Measurements from ENCODE around the gene ADAMTSL4. TPM values are rescaled to one million over a fixed set of nuclear protein-coding genes. Genes with fewer than 3 reads are reported as not detected.
"Not testable (repeated sequence)": the region's sequence is repeated elsewhere in the genome, so short reads cannot be mapped to it uniquely, and the experiment has no call there.

ADAMTSL4 gene
- total and polyA plus RNA-seq, 4 donors = 23.2 to 104 (median 48.0) TPM

DNA sequence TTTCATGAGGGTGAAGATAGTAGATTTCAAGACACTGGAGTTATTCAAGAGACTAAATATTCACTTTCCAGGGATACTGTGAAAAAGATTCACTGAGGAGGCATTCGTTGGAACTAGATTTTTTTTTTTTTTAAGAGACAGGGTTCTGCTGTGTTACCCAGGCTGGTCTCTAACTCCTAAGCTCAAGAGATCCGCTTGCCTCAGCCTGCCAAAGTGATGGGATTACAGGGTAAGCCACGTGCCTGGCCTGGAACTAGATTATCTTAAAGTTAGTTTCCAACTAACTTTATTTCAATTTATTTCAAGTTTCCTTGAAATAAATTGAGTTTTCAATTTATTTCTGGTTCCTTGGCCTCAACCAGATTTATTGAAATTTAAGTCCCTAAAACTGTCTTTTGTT lies 54.5 kb downstream of the ADAMTSL4 start:
- Histone ChIP-seq H3K9ac (ENCODE audit: insufficient read depth in 1 of 2, low read length in 2 of 2) (no peak overlapping the region), H3K36me3 (ENCODE audit: control insufficient read depth in 4 of 4, insufficient read depth in 4 of 4, low read length in 4 of 4) (peaks cover 0 to 6% (median 0%) of the 10 kb centered on the region in 4 donors), H3K4me1 (ENCODE audit: control insufficient read depth in 5 of 5, insufficient read depth in 5 of 5, low read length in 5 of 5) (peaks cover 0 to 10% (median 0%) of the 10 kb centered on the region in 5 donors), H3K27ac (ENCODE audit: low read depth in 1 of 2, low read length in 1 of 2) (no peak overlapping the region), H3K27me3 (ENCODE audit: control insufficient read depth in 3 of 3, insufficient read depth in 3 of 3, low read length in 2 of 3) (no peaks in the 10 kb centered on the region), H3K9me3 (ENCODE audit: control insufficient read depth in 4 of 4, insufficient read depth in 3 of 4, low read length in 3 of 4) (no peaks in the 10 kb centered on the region), H3K4me3 (no peak overlapping the region)
- TF ChIP-seq, protein P1, sequence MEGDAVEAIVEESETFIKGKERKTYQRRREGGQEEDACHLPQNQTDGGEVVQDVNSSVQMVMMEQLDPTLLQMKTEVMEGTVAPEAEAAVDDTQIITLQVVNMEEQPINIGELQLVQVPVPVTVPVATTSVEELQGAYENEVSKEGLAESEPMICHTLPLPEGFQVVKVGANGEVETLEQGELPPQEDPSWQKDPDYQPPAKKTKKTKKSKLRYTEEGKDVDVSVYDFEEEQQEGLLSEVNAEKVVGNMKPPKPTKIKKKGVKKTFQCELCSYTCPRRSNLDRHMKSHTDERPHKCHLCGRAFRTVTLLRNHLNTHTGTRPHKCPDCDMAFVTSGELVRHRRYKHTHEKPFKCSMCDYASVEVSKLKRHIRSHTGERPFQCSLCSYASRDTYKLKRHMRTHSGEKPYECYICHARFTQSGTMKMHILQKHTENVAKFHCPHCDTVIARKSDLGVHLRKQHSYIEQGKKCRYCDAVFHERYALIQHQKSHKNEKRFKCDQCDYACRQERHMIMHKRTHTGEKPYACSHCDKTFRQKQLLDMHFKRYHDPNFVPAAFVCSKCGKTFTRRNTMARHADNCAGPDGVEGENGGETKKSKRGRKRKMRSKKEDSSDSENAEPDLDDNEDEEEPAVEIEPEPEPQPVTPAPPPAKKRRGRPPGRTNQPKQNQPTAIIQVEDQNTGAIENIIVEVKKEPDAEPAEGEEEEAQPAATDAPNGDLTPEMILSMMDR (IDR thresholded peaks at IDR 0.05; ENCODE audit: control extremely low read depth, extremely low read depth) = no peak
- DNase-seq (no peak), ATAC-seq (ENCODE audit: insufficient read depth, low FRiP score) (no peak)
- WGBS, 2 donors = 90 to 94% methylated on average over 3 of the region's 3 CpGs

DNA sequence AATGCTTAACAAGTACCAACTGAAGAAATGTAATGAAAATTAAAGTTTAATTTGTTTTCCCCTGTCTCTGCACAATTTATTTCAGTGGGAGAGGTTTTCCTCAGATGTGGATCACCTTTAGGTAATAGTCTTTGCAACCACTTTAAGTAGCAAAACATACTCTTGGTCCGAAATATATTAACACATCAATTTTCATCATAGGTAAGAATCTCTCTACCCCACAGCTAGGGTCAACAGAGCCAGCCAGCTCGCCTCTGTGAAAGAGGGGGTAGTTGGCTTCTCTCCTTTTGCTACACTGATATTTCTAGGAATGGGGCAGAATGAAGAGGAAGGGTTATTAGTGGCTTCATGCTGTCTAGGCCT lies 55.0 kb downstream of the ADAMTSL4 start:
- Histone ChIP-seq H3K27me3 (ENCODE audit: control insufficient read depth in 3 of 3, insufficient read depth in 3 of 3, low read length in 2 of 3) (no peaks in the 10 kb centered on the region), H3K4me1 (ENCODE audit: control insufficient read depth in 5 of 5, insufficient read depth in 5 of 5, low read length in 5 of 5) (peaks cover 0 to 10% (median 0%) of the 10 kb centered on the region in 5 donors), H3K27ac (ENCODE audit: low read depth in 1 of 2, low read length in 1 of 2) (peak overlapping the region; percentile 85 to 87), H3K4me3 (no peak overlapping the region), H3K9ac (ENCODE audit: insufficient read depth in 1 of 2, low read length in 2 of 2) (no peak overlapping the region), H3K9me3 (ENCODE audit: control insufficient read depth in 4 of 4, insufficient read depth in 3 of 4, low read length in 3 of 4) (no peaks in the 10 kb centered on the region), H3K36me3 (ENCODE audit: control insufficient read depth in 4 of 4, insufficient read depth in 4 of 4, low read length in 4 of 4) (peaks cover 0 to 6% (median 2%) of the 10 kb centered on the region in 4 donors)
- ATAC-seq (ENCODE audit: insufficient read depth, low FRiP score) (no peak), DNase-seq (no peak)
- WGBS, 2 donors = 95 to 97% methylated on average over 2 of the region's 2 CpGs
- TF ChIP-seq, protein P1 (IDR thresholded peaks at IDR 0.05; ENCODE audit: control extremely low read depth, extremely low read depth) = no peak

DNA sequence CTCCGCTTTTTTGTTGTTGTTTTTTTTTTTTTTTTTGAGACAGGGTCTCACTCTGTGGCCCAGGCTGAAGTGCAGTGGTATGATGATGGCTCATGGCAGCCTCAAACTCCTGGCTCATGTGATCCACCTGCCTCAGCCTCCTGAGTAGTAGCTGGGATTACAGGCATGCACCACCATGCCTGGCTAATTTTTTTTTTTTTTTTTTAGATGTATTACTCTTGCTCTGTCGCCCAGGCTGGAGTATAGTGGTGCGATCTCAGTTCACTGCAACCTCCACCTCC lies 56.2 kb downstream of the ADAMTSL4 start:
- not testable (repeated sequence) for H3K9me3 ChIP-seq (ENCODE audit: control insufficient read depth in 4 of 4, insufficient read depth in 3 of 4, low read length in 3 of 4); H3K9ac ChIP-seq (ENCODE audit: insufficient read depth in 1 of 2, low read length in 2 of 2); DNase-seq; H3K27me3 ChIP-seq (ENCODE audit: control insufficient read depth in 3 of 3, insufficient read depth in 3 of 3, low read length in 2 of 3); H3K4me3 ChIP-seq; ATAC-seq (ENCODE audit: insufficient read depth, low FRiP score); H3K36me3 ChIP-seq (ENCODE audit: control insufficient read depth in 4 of 4, insufficient read depth in 4 of 4, low read length in 4 of 4)
- peaks cover 0 to 16% (median 0%) of the 10 kb centered on the region in 5 donors for H3K4me1 ChIP-seq (ENCODE audit: control insufficient read depth in 5 of 5, insufficient read depth in 5 of 5, low read length in 5 of 5)
- 98 to 100% methylated on average over 3 of the region's 3 CpGs for WGBS, 2 donors
- peak overlapping the region; percentile 56 to 87 for H3K27ac ChIP-seq (ENCODE audit: low read depth in 1 of 2, low read length in 1 of 2)

DNA sequence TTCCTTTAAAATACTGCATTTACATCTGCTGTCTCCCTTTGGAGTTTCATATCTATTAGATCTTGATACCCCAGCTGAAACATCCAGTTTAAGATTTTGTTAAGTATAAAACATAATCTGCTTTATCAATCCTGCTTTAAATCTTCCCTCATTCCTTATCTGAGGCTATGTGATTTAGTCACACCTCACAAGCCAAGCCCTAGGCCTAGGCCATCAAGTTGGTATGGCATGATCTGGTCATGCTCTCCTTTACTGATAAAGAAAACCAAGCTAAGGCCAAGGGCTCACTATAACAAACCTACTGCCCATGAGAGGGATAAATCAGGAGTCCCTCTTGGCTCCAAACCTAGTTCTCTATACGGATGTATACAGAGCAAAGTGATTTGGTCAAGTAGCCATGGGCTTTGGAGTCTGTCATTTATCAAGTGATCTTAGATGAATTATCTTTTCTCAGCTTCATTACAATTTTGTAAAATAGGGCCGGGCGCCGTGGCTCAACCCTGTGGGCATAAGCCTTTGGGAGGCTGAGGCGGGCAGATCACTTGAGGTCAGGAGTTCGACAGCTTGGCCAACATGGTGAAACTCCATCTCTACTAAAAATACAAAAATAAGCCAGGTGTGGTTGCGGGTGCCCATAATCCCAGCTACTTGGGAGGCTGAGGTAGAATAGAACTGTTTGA lies 57.4 kb downstream of the ADAMTSL4 start:
- TF ChIP-seq, protein P1 (IDR thresholded peaks at IDR 0.05; ENCODE audit: control extremely low read depth, extremely low read depth) = no peak
- no peak overlapping the region for H3K4me3 ChIP-seq
- DNase-seq = no peak
- no peak overlapping the region for H3K9ac ChIP-seq (ENCODE audit: insufficient read depth in 1 of 2, low read length in 2 of 2)
- H3K36me3 ChIP-seq (ENCODE audit: control insufficient read depth in 4 of 4, insufficient read depth in 4 of 4, low read length in 4 of 4) = peaks cover 0 to 8% (median under 1%) of the 10 kb centered on the region in 4 donors
- no peak overlapping the region for H3K27ac ChIP-seq (ENCODE audit: low read depth in 1 of 2, low read length in 1 of 2)
- ATAC-seq (ENCODE audit: insufficient read depth, low FRiP score) = no peak
- H3K4me1 ChIP-seq (ENCODE audit: control insufficient read depth in 5 of 5, insufficient read depth in 5 of 5, low read length in 5 of 5) = peaks cover 0 to 21% (median 4%) of the 10 kb centered on the region in 5 donors
- 99% methylated on average over 7 of the region's 7 CpGs for WGBS, 2 donors
- no peaks in the 10 kb centered on the region for H3K27me3 ChIP-seq (ENCODE audit: control insufficient read depth in 3 of 3, insufficient read depth in 3 of 3, low read length in 2 of 3)
- no peaks in the 10 kb centered on the region for H3K9me3 ChIP-seq (ENCODE audit: control insufficient read depth in 4 of 4, insufficient read depth in 3 of 4, low read length in 3 of 4)
